ENCODE measurements around the gene C15orf40.
"Not testable (repeated sequence)": the region's sequence is repeated elsewhere in the genome, so short reads cannot be mapped to it uniquely, and the experiment has no call there.

Gene C15orf40

GRCh38 chr15:83011271-83012075 is at the start of gene C15orf40:
TSS of gene C15orf40 (minus strand) at chr15:83011639. CDS start at chr15:83011607, 32 bp downstream.
- DNase-seq = peak; percentile 86

DNA sequence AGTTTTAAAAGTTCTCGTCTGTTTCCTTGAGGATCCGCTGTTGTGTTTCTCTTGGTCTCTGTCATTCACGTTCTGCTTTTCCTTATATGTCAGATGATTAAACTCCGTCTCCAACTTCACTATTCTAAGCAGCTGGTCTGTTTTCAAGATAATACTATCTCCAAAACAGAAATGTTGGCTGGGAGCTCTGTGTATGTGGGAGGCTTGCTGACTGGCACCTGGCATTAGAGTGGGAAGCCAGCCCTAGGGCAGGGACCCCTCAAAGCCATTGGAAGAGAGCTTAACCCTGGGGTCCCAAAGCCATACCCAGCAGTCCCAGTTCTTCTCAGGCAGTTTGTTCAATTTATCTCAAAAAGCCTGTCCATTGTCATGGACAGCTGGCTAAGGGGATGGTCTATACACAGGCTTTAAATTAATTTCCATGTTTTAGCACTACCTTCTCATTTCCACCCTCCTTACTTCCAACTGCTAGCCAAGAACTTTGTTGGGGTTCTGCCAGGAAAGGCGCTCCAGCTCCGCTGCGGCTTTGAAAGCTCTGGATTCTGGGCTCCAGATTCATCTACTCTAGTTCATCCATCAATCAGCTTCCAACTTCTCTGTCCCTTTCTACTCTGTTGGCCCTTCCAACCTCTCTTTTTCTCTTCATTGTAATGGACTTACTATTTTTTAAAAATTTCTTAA is 46.4 kb upstream of the C15orf40 start:
- no peak for DNase-seq

DNA sequence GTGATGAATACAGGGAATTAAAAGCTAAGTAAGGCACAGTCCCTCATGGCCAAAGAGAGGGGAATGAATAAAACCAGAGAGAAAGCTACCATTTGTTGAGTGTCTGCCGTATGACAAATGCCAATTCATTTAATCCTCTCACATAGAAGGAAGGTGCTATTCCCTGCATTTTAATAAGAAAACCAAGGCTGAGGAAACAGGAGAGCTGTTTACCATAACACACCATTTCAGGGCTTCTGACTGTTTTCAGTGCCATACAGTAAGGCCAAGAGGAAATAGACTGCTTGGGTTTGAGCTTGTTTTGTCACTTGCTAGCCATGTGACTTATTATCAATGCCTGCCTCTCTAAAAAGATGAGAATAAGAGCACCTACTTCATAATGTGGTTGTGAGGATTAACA is 45.6 kb upstream of the C15orf40 start:
- no peak for DNase-seq

- no peak for DNase-seq
Measured at GRCh38 chr15:83053151-83053550, 41.7 kb upstream of the C15orf40 start.

DNA sequence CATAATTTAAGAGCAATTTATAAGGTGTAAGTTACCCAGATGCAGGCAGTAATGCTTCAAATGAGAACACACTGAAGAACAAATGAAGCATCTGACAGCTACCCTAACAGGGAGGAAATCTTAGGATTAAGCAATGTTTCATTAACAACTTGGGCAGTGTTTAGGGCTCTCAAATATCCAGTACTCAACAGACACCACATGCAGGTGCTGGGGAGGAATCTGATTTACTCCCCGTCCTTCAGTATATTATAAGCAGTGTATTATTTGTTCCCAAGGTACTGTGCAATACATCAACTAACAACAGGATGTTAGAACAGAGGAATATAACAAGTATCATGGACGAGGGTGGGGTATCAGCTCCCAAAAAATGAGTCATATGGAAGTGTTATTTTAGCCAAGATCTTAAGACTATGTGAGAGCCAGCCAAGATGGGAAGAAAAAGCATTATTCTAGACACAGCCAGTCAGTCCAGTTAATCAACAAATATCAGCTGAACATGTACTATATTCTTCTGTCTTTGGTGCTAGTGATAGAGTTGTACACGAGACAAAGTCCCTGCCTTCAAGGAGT is 35.2 kb upstream of the C15orf40 start:
- DNase-seq = no peak

GRCh38 chr15:83044156-83044555 is 32.7 kb upstream of the C15orf40 start:
- DNase-seq = no peak

DNA sequence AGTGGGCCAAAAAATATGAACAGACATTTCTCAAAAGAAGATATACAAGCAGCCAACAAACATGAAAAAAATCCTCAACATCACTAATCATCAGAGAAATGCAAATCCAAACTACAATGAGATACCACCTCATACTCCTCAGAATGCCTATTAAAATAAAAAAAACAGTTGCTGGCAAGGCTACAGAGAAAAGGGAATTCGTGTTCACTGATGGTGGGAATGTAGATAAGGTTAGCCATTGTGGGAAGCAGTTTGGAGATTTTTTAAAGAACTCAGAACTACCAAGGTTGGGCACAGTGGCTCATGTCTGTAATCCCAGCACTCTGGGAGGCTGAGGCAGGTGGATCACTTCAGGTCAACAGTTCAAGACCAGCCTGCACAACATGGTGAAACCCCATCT is 27.8 kb upstream of the C15orf40 start:
- DNase-seq = no peak

- no peak for DNase-seq
Measured at GRCh38 chr15:83036253-83036652, 24.8 kb upstream of the C15orf40 start.

DNA sequence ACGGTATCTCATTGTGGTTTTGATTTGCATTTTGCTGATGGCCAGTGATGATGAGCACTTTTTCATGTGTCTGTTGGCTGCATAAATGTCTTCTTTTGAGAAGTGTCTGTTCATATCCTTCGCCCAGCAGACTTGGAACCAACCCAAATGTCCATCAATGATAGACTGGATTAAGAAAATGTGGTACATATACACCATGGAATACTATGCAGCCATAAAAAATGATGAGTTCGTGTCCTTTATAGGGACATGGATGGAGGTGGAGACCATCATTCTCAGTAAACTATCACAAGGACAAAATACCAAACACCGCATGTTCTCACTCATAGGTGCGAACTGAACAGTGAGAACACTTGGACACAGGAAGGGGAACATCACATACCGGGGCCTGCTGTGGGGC is 19.8 kb upstream of the C15orf40 start:
- not testable (repeated sequence) for DNase-seq

GRCh38 chr15:83030021-83030420 is 18.6 kb upstream of the C15orf40 start:
- DNase-seq = no peak

DNA sequence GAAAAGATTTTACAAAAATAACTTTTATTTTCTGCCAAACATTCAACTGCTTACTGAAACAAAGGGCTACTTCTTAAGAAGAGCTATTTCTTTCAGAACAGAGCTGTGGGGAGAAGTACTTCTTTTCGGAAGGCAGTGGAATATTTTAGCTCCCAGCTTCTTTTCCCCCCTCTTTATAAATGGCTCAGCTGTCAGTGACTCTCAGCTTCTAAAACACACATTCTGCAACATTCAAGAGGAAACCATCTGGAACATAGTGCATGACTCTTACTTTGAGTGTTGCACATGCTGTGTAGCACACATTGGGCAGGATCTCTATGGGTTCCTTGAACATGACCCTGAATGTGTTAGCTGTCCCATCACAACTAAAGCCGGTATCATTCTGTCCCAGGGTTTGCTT is 7.0 kb upstream of the C15orf40 start:
- no peak for DNase-seq

DNA sequence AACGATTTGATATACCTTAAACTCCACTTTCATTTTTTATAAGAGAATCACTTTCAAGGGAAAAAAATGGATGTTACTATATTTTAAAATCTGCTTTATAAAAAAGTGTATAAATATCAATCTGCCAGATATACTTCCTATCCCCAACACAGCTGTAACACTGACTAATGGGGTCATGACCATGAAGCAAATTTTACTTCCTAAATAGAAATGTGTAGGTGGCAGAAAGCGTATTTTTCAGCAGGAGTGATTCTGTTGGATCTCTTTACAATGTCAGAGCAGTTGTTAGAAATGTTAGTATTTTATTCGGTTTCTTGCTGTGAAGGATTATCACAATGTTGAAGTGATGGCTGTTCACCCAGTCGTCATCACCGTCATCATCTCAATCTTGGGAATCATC is 5.5 kb upstream of the C15orf40 start:
- DNase-seq = no peak

- DNase-seq = no peak
Measured at GRCh38 chr15:83015361-83015760, 3.9 kb upstream of the C15orf40 start.

DNA sequence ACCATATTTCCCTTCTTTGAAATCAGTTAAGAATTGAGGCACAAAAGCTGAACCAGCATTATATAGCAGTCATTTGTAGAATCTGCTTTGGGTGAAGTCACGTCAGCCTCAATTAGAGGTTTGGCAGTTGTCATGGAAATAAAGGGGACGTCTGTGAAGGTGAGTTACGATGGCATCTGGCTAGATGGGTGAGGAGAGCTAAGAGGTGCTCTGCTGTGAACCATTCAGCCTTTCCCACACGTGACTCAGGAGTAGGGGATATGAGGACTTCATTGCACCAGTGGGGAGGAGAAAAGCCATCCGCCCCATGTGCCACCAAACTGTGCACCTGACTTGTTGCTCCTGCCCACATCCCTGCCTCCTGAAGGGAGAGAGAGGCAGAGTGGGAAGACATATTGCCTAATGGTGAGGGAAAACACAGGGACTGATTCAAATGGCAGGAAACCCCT is 2.8 kb upstream of the C15orf40 start:
- DNase-seq = no peak

DNA sequence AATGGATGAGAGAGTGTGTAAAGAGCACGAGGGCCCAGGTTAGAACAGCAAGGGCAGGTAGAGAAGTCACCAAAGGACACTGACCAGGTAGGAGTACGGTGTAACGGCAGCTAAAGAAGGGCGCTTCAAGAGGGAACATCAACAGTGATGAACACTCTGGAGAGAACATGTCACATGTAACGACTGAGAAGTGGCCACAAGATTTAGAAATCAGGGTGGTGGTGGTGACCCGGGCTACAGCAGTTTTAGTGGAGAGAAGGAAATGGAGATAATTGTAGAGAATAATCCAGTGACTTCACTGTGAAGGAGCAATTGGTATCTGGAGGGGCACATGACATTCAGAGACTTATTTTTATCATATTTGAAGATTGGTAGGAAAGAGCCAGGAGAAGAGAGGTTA is 1.2 kb upstream of the C15orf40 start:
- DNase-seq = no peak

- no peak for DNase-seq
Measured at GRCh38 chr15:83012076-83012426, 612 bp upstream of the C15orf40 start.

DNA sequence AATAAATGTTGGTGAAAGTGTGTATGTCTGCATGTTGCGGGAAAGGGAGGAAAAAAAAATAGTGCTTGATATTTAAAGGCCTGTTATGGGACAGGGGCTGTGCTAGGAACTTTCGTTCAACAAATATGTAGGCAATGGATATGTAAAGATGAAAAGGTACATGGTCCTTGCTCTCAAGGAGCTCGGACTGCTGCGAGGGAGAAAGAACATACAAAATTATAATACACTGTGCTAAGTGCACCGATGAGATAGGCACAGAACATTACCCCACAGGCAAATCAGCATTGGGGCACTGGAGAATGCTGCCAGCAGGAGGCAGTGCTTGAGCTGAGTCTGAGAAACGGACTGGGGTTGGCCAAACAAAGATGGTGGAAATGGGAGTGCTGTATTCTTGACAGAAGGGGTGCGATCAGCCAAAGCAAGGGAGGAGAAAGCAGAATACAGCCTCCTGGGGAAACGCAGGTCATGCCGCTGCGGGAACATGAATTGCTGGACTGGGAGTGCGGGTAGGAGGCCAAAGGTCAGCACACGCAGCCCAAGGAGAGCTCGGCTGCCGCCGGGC is 649 bp downstream of the C15orf40 start:
- DNase-seq = peak; percentile 74

DNA sequence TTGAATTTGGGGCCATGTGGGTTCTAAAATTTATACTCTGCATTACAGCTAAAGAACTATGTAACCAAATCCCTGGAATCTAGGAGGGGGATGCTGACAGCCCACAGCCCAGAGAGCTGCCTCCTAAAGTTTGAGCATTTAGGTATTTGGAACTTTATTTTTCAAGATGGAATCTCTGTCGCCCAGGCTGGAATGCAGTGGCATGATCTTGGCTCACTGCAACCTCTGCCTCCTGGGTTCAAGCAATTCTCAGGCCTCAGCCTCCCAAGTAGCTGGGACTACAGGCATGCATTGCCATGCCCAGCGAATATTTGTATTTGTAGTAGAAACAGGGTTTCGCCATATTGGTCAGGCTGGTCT is 10.8 kb downstream of the C15orf40 start:
- DNase-seq = not testable (repeated sequence)

GRCh38 chr15:82999905-83000671 is 11.4 kb downstream of the C15orf40 start:
- DNase-seq = no peak

GRCh38 chr15:82999426-82999825 is 12.0 kb downstream of the C15orf40 start:
- no peak for DNase-seq

GRCh38 chr15:82995938-82996337 is 15.5 kb downstream of the C15orf40 start:
- no peak for DNase-seq

GRCh38 chr15:82995076-82995475 is 16.4 kb downstream of the C15orf40 start:
- DNase-seq = no peak

DNA sequence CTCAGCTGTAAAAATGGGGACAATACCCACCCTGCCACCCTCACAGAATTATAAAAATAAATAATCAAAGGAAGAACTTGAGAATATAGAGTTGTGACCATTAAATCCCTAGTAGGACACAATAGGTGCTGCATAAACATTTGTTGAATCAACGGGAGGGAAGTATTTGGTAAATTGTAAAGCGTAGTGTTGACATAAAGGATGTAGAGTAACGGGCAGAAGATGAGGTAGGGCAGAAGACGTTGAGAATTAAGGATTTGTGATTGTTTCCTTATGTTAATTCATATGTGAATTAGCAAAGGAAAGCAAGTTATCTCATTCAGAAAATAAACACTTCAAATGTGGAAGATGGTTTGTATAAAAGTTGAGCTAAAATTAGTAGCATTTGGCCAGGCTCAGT is 18.3 kb downstream of the C15orf40 start:
- no peak for DNase-seq

All from activated CD8-positive, alpha-beta memory T cell treated with anti-CD3 and anti-CD28 coated beads, Interleukin-2, amount 50 U/mL, for 4 hours (primary cell).